GM19023 (cell line): ENCODE results near the gene GSC.

Source experiments
- ATAC-seq: cut with Tn5 transposase; IDR thresholded peaks from one replicate; pipeline ENCODE4 v1.9.1; 2021; ENCODE audit warnings: mild to moderate bottlenecking, moderate library complexity; ENCODE audit not compliant: unreplicated experiment

Gene GSC

DNA sequence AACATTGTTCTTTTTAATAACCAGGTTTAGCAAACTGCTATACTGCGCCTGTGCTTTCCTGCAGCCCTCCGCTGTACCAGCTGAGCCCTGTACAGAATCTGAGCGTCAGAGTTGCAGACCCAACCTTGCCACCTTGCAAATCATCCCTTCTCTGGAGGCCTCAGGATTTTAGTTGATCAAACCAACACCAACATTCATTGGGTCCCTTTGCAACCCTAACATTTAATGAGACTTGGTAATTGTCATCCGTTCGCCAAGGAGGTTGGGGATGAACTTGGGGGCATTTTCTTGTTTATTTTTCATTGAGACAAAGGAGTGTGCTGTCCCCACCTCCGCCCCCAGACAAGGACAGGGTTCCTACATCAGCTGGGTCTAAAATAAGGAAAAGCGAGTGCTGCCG, 2.6 kb upstream of the GSC start:
- ATAC-seq: no peak

- ATAC-seq: no peak
Measured at GRCh38 chr14:94771906-94772490, 2.1 kb upstream of the GSC start.

DNA sequence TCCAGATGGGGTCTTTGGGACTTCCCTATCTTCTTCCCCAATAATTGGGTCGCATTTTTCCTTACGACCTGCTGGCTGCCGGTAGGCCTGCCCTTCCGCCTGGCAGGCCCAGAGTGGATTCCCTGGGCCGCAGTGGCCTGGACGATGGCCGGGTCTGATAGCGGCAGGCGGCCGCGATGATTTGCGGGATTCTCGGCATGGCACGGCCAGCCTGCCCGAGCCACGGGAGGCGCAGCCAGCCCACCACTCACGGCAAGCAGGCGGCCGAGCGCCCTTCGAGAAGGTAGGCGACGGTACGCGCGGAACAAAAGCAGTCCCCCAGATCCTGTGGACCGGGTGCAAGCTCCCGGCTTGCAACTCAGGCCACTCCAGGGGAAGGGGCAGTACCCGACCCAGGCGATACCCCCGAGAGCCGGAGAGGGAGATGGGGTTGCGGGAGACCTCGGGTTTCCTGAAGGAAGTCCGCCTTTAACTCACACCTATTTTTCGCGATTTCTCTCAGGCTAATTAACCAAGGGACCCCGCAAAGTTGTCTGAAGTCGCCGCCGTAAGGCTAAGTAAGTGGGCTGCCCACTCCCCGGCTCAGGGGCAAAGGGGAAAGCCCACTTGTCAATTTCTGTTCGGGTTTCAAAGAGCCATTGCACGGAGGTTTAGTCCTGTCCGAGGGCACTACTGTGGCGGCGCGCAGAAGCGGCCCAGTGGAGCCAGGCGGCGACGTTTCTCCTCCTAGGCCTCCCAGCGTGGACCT, 1.4 kb upstream of the GSC start:
- no peak for ATAC-seq

- ATAC-seq: no peak
Measured at GRCh38 chr14:94770815-94771157, 873 bp upstream of the GSC start.

DNA sequence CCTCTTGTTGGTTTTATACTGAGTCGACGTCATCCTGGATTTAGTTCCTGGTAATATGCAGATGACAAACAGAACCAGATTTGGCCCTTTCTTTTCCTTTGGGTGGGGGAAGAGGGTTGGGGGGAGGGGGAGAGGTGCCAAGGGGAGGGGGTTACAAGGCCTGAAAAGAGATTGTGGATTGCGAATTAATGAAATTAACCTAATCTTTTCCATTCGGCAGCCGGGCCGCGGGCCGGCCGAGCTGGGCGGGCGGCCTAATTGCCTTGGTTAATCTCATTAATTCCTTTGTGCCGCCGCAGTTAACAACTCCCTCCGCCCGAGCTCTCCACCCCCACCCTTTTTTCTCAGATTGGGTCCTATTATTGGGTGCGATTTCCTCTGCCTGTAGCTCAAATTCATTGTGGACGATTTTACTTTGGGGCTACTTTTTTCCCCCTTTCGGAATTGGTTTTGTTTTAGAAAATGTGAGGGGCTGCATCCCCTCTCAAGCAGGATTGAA, 387 bp upstream of the GSC start:
- no peak for ATAC-seq

DNA sequence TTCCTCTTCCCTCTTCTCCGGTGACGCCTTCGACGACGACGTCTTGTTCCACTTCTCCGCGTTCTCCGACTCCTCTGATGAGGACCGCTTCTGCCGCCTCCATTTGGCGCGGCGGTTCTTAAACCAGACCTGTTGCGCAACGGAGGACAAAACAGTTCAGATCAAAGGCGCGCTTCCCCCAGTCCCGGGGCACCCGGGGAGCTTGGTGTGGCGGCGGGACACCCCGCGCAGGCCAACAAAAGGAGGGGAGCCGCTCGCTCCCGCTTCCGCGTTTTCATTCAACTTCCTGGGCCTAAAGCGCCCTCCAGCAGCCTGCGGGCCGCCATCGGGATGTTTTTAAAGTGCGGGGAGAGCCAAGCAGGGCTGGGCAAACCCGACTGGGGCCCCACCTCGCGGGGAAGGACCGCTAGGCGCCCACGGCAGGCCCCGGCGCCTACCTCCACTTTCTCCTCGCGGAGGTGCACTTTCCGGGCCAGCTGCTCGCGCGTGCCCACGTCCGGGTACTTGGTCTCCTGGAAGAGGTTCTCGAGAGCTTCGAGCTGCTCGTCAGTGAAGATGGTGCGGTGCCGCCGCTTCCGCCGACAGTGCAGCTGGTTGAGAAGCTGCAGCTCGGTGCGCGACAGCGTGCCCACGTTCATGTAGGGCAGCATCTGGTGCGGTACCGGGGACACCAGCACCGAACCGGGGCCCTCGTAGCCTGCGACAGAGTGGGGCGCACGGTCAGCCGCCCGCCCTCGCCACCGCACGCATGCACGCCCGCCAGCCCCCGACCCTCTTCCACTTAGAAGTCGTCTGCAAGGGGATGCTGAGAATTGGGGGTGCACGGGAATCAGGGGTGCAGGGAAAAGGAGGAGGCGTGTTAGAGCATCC, 1.2 kb downstream of the GSC start:
- no peak for ATAC-seq

DNA sequence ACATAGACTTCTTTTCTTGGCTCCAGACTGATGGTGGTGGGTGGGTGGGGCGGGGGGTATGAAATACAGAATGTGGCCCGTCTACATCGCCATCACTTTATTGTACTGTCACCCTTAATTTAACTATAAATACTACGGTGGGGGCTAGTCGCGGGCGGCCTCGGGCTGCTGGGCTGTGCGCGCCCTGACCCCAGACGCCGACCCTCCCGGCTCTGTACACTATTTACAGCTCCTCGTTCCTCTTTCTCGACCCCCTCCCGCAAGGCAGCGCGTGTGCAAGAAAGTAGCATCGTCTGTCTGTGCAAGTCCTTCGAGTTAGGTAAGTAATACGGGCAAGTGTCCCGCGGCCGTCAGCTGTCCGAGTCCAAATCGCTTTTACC, 1.8 kb downstream of the GSC start:
- no peak for ATAC-seq

DNA sequence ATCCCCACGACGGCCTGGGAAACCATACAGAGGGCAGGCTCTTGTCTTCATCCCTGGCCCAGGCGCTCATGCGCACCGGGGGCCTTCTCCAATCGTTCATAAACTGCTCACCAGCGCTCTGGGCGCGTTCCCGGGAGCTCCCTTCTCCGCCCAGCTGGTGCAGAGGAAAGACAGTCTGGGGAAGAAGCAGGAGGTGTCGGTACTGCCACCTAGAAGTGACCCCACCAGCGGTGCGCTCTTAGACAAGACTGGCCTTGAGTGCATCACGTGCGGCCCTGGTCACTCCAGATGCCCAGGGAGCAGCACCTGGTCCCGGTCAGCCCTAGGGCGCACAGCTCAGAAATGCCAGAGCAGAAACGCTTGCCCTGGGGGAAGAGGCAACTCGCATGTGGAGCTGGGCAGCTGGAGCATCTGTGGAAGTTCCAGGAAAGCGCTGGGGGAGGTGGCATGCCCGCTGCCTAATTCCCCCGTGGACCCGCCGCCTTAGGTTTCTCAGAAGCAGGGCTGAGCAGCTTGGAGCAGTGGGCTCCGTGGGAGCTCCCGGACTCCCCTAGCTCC, 2.5 kb downstream of the GSC start:
- ATAC-seq: no peak

DNA sequence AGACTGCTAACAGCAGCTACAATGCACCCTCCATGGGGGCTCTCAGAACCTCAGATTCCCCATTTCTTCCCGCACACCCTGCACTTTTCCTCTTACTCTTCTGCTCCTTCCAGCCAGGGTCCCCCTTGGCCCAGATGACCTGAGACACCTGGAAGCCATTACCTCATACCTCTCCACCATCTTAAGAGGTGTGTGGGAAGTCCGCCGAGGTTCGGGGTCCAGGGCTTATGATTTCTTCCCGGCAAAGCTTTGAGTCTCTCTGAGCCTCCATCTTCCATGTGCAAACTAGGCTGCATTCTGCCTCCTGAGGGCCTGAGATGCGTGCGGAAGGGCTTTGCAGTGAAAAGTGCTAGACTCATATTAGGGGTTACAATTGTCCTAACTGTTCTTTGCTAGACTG, 5.3 kb downstream of the GSC start:
- ATAC-seq: no peak

GRCh38 chr14:94762431-94762830, 7.5 kb downstream of the GSC start:
- ATAC-seq: no peak

DNA sequence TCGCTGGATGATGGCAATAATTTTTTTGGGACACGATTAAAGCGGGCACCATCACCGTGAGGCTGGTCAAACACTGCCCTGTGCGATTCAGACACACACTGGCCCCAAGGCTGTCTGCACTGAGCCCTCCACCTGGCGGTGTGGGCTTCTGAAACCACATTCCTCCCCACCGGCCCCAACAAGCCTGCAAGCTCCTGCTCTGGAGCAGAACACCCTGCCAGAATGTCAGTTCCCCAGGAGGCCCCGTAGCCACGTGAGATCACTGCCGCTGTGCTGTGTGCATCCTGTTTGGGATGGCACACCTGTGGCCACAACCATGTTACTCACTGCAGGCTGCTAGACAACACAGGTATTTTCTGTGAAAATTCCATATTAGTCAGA, 7.9 kb downstream of the GSC start:
- ATAC-seq: no peak

- ATAC-seq: no peak
Measured at GRCh38 chr14:94761348-94761996, 8.4 kb downstream of the GSC start.

DNA sequence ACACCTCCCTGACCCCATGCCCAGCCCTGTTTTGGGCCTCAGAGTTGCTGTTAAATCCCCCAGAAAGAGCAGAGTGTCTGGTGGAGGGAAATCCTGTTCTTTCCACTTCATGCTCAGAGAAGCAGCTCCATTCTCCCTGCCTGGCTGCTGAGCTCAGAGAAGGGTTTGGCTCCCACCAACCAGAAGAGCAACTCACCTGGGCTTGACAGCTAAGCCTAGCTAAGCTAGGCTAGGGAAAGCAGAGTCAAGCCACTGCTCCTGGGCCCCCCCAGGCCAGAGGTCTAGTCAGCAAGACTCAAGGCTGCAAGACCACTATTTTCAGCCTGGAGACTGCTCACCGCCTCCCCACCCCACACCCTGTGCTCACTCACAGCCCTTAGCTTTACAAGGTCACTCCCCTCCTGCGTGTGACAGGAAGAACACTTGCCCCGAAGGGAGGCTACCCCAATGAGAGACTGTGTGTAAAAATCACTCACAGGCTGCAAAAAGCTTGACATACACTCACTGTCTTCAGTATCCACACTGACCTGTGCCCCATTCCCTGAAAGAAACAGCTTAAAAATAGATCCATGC, 13.5 kb downstream of the GSC start:
- no peak for ATAC-seq

DNA sequence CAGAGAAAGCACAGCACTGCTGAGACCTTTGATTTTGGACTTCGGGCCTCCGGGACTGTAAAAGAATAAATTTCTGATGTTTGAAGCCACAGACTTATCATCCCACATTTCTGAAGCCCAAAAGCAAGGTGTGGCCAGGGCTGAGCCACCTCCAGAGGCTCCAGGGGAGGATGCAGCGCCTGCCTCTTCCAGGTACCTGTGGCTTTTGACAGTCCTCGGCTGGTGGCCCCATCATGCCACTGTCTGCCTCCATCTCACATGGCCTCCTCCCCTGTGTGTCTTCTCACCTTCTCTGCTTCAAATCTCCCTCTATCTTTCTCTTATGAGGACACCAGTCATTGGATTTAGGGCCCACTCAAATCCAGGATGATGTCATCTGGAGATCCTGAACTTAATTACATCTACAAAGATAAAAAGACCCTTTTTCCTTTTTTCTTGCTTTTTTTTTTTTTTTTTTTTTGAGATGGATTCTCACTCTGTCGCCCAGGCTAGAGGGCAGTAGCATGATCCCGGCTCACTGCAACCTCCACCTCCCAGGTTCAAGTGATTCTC, 15.4 kb downstream of the GSC start:
- ATAC-seq: no peak

DNA sequence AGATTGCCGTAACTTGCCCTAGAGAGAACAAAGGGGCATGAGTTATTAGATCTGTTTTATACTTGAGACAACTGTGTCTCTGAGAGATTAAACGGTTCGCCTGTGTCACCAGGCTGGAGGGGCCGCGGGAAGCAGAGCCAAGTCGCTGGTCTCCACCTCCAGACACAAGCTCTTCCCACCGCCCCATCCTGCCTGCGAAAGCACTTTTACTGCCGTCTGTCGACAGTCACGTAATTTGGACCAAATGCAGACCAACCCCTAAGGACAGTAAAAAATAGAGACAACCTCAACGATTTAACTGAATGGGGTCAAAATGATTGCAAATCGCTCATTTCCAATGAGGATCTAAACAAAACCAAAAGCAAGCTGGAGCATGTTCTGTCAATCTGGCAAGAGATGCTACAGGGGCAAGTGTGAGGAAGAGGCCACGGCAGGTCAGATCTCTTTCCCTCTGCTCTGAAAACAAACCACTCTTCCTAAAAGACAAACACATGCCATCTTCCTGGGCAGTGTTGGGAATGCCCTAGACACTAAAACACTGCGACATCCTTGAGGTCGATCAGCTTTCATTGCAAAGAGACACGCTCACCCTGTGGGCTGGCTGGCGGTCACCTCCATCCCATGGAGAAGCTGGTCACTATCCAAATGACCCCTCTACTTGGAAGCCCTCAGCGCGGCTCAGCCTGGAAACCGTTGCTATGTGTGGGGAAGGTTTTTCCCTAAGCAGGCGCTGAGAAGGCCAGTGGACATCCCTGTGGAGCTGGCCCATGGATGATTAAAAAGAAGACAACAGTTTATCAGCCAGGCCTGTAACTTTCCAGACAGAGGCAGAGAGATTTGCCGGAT, 17.1 kb downstream of the GSC start:
- no peak for ATAC-seq

GRCh38 chr14:94751956-94752355, 18.0 kb downstream of the GSC start:
- no peak for ATAC-seq

- ATAC-seq: no peak
Measured at GRCh38 chr14:94751321-94751720, 18.6 kb downstream of the GSC start.

- no peak for ATAC-seq
Measured at GRCh38 chr14:94750371-94750770, 19.5 kb downstream of the GSC start.

DNA sequence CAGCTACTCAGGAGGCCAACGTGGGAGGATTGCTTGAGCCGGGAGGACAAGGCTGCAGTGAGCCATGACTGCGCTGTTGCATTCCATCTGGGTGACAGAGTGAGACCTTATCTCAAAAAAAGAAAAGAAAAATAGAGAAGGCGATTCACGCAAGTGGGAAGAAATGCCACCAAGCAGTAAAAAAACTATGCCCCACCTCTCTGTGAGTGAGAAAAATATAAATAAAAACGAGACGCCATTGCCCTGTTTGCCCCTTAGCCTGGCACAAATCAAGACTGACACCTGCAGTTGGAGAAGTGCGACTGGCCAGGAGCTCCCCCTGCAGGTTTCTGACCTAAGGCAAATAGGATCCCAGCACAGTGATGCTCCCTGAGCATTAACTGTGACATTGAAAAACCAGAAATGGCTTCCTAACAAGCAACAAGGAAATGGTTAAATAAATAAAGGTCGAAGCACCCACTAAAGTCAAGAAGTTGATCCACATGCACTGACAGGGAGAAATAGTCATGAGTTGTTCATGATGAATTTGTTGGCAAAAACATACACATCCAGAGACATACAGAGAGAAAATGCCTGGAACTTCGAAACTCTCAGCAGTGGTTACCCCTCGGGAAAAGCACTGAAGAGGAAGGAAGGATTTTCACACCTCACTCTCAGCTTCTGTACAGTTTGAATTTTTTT, 21.1 kb downstream of the GSC start:
- no peak for ATAC-seq
